Measurements from ENCODE around the gene SLCO3A1.

The SLCO3A1 gene

DNA sequence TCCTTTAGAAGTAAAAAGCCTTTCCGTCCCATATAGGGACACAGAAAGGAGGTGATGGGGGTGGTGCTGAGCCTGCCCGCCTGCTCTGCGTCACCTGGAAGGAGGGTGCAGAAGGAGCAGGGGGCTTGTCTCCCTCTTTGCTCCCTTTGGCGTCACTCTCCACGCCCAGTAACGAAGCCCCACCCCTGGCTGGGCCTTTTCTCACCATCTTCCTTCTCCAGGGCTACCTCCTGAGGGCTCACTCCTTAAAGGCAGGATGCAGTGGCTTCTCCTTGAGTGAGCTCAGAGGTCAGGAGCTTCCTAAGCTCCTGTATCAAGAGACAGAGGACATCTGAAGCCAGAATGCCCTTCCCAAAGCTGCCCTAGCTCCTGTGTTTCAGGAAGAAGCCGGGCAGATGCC, 31.5 kb downstream of the SLCO3A1 start:
- no peak for DNase-seq

DNA sequence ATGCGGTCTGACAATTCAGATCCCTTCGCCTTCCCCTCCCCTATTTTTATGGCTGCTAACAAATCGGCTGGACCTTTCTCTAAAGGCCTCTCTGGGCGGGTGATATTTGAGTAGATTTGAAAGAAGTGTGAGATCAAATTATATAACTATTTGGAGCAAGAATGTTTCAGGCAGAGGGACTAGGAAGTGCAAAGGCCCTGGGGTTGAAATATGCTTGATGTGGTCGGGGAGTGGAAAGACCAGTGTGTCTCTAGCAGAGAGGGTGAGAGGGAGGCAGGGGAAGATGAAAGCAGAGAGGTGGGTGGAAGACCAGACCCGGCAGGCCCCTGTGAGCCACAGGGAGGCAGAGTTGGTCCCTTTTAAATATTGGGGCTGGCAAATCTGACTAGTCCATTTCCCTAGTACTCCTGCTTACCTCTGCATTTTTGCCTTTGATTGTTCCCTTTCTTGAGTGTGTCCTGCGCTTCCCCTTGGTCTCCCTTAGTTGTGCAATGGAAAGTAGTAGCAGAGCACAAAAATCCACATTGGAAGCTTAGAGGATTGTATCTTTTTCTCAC, 32.3 kb downstream of the SLCO3A1 start:
- DNase-seq = no peak

DNA sequence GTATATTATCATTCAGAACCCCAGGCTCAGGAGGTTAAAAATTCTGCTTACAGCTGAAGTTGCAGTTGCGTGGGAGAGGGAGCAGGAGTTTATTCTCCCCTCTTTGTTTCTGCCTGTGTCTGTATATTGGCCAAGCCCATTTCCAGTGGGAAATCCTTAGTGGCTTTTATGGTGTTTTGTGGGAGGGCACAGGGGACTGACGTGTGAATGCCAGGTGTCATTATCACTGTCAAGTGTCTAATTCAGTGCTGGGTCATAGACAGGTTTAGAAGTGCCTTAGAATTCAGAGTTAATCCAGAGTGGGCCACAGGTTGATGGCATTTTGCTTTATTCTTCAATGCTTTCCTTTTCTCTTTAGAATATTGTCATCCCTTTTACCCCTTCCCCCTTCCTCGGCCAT, 33.4 kb downstream of the SLCO3A1 start:
- no peak for DNase-seq

DNA sequence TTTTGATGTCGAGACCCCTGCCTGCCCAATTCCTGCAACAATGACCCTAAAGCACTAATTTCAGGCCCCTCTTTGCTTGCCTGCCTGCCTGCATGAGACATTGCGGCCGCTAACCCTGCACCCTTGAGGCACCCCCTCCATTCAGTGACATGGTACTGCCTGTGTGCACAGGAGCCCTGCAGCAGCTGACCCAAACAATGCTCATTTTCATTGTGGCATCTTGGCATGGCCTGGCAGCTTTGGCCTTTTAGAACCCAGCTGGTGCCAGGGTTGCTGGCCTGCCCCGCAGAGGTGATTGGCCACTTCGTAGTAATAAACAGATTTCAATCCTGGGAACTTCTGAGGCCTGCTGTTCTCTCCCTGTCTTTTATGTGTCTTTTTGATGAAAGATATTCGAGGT, 33.8 kb downstream of the SLCO3A1 start:
- no peak for DNase-seq

DNA sequence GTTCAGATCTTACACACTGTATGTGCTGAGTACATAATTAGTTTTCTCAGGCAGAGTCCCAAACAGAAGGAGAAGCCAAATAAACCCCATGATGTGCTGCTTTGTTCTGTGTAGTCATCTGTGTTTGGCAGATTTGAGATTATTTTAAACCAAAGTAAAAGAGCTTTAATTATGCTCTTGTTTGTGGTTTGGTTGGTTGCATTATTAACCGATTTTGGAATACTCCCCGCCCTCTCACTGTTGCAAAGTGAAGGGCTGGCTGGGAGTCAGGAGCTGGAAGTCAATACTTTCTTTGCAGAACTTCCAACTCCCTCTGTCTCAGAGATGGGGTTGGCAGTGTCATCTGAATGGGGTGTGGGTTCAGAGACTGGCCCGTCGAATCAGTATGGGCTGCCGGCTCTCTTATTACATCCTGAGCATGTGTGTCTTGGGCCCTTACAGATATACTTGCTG, 34.4 kb downstream of the SLCO3A1 start:
- no peak for DNase-seq

DNA sequence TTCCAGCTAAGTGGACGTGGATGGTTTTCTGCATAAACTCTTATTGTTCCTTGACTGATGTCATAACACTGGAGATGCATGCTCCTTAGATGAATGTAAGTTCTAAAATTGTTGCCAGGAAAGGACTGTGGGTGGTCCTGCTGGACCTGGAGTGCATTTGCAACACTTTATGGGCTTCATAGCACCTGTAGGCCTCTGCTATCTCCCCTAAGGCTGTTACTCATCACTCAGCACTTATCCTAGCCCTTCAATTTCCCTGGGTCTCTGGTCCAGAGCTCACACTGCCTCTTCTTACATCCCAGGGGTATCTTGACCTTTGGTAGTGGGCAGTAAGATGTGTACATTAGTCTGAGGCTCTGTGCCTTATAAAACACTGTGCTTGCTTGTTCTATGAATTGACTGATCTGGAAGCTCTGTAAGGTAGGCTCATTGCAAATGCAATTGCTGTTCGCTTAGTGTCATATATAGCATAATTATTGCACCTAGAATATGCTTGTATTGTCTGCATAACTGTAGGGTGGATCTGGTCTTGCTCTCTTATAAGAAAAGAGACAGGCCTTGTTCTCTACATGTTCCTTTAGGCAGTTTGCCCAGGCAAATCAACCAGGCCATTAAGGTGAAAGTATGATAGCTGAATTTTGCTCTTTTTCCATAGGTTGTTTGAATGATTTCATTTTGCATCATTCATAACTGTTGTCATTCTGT, 35.8 kb downstream of the SLCO3A1 start:
- DNase-seq = no peak

DNA sequence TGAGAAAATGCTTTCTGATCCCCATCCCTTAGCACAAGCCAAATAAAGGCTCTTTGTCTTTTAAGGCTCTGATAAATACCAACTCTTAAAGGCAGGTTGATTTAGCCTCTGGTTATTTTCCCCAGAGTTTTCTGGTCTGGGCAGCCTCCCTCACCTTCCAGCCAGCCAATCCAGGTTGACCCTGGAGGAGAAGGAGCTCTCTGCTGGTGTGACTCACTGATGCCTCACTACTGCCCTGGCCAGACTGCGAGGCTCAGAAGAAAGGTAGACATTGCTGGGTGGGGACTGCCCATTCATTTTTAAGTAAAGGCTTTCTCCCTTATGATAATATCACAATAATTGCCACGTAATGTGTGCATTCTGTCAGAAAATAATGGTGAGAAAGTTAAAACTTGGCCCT, 37.1 kb downstream of the SLCO3A1 start:
- no peak for DNase-seq

DNA sequence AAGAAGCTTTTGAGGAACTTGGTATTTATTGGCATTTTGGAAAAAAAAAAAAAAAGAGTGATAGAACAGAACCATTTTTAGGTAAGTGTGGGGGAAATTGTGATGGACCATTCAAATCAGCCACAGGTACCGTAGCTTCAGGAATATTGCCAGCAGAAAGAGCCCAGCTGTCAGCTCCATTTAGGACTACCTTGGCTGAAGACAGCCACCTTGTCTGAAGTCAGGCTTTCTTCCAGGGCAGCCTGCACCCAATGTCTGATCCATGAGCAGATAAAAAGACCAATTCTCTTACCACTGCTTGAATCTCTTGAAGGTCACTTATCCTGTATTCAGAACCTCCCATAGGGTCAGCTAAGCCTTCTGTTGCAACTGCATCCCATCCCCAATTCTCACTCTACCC, 37.6 kb downstream of the SLCO3A1 start:
- no peak for DNase-seq

DNA sequence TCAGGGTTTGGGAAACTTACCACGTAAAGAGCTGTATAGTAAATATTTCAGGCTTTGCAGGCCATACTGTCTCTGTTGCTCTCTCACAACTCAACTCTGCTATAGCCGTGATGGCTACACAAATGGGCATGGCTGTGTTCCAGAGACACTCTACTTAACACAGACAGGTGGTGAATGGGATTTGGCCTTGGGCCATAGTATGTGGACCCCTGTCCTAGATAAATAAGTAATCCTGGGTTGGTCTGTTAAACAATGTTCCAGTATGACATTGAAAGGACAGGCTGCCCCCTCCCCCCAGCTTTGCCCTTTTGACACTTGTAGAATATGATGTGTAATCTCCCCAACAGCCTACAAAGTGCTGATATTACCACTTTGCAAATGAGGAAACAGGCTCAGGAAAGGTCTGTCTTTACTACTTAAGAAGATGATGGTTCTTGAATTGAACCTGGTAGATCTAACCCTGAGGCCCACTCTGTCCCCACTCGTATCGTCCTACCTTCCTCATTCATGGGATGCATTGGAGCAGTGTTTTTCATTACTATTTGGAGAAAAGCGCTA, 38.4 kb downstream of the SLCO3A1 start:
- no peak for DNase-seq

DNA sequence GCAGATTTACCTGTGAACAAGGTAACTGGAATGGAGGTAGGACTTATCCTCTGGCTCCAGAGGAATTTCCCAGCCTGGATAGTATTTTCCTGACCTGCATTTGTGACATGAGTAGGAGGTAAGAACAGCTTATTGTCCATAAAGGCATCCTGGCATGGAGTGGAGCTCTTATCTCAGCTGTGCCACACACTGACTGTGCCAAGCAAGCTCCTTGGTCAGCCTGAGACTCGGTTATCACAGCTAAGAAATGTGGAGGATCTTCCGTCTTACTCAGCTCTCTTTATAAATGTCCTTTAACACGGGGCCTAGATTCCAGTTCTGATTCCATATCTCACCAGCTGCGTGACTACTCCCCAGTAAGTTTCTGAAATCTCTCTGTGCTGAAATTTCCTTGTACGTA, 38.9 kb downstream of the SLCO3A1 start:
- no peak for DNase-seq

DNA sequence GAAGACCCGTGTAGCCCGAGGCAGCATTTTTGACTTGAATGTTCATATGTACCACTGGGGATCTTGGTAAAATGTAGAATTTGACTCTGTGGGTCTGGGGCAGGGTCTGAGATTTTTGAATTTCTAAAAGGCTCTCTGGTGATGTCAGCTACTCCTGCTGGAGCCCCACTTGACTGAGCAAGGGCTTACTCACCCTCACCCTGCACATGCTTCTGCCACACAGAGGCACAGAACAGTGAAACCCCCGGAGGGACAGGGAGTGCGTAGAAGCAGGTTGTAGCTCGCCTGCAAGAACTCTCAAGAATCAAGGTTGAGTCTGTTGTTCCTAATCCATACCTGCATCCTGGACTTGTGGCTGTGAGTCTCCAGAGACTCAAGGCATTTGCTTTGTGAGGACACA, 41.1 kb downstream of the SLCO3A1 start:
- DNase-seq = no peak

DNA sequence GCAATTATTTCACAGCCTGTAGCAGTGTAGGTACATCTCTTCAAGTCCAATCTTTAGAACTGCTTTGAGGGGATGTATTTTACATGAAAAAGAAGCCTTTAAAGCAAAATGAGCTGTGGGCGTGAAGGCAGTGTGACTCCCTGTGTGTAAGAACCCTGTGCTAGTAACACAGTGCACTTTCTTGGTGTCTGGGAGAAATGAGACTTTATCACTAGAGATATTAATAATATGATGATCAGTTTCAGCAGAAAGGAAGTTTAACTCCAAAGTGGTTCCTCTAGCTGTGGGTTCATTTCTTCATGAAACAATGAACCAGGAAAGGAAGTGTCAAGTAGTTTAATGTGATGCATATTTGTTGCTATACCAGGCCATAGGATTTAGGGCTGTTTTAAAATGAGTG, 41.5 kb downstream of the SLCO3A1 start:
- DNase-seq = no peak

DNA sequence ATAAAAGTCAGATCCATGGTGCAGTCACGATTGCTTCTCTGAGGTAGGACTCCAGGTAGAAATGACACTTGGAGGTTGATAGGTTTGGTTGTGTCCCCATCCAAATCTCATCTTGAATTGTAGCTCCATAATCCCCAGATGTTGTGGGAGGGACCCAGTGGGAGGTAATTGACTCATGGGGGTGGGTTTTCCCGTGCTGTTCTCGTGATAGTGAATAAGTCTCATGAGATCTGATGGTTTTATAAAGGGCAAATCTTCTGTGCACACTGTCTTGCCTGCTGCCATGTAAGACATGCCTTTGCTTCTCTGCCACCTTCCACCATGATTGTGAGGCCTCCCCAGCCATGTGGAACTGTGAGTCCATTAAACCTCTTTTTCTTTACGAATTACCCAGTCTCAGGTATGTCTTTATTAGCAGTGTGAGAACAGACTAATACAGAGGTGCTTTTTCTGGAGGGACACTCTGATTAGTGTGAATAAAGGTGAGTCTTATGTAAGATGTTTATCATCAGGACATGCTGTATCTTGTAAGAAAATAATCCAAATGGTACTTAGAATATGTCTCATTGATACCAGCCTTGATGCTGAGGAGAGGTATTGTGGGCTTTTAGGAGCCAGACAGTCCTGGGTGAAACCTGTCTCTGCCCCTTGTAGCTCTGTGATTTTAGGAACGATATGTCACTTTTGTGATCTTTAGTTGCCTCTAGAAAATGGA, 43.0 kb downstream of the SLCO3A1 start:
- DNase-seq = no peak

DNA sequence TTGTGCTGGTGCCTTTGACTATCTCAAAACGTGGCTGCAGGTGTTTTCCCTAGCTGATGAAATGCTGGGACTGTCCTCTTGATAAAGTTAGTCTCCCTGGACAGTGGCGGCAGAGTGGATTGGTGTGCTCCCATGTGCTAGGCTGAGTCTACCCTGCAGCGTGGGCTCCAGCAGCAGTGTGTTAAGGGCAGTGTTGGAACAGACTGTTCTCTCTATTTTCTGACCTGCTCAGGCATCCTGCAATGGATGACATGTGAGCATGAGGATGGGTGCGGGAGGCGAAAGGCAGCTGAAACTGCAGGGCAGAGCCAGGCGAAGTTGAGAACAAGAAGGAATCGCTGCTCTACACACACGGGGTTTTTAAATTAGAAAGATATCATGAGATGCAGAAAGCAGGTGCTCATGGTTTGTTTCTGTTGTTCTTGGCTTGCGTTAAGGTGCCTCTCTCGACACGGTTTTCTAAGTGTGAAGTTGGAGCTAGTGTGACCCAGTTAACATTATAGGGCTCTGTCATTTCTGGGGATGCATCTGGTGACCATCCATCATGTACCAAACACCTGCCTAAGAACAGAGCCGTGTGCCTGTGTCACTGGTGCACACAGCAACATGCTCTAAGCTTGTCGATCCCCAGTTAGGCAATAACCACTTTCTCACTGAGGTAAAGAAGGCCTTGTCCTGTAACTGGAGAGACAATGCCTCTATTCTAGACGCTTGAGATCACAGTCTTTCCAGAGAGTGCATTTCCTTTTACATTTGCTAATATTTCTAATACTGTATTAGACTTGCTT, 44.3 kb downstream of the SLCO3A1 start:
- no peak for DNase-seq

DNA sequence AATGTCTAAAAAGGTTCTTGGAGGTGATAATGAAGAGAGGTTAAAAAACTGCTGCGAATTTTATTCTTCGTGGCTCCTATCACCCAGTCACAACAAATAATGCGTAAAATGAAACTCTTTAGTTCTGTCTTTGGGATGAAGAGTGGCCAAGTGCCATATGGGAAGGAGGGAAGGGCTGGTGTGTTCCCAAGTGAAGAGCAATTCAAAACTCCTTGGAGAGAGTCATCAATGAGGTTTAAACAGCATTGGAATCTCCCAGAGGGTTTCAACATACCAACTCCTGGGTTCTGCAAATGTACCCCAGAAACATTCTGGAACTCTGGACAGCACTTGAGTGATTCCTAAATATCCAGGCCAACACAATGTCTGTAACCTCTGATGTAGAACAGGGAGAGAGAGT, 45.3 kb downstream of the SLCO3A1 start:
- DNase-seq = no peak

DNA sequence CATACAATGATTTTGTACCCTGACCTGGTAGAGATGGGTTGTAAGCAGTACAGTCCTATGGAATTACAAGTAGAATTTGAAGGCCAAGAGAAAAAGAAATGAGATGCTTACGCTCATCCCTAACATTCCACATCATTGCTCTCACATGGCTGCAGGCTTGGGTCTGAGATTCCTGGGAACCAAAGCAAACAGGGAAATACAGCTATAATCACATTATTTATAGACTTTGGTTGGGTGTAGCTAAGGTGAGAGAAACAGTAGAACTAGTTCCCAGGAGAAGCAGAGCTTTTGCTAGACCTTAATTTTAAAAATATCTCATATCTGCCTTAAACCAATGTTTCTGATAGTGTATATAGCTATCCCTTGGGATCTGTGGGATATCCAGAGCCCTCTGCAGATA, 51.4 kb downstream of the SLCO3A1 start:
- no peak for DNase-seq

DNA sequence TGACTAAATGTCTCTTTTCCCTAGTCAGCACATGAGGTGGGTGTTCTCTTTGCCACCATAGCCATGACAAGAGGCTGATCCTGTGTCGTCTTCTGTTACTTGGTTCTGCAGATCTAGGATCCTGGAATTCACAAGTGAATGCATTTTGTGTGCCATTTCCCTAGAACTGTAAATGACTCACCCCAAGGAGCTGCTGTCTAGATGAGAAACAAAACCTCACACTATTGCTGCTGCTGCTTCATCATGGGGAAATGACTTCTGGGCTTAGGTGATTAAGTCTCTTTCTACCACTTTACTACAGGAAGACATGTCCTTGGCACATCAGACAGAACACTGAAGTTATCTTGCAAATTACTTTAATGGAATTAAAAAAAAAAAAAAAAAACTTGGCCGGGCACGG, 54.9 kb downstream of the SLCO3A1 start:
- no peak for DNase-seq

DNA sequence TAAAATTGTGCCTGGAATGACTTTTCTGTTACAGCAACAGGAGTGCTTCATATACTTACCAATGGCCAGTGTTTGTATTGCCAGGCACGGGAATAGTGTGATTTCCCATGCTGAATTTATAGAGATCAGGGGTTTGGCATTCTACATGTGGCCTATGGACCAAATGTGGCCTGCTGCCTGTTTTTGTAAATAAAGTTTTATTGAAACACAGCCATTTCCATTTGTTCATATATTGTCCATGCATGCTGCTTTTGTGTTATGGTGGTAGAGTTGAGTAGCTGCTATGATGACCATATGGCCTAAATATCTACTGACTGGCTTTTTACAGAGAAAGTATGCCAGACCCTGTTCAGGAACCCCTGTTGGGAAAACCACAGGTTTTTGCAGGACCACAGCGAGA, 55.6 kb downstream of the SLCO3A1 start:
- DNase-seq = no peak

DNA sequence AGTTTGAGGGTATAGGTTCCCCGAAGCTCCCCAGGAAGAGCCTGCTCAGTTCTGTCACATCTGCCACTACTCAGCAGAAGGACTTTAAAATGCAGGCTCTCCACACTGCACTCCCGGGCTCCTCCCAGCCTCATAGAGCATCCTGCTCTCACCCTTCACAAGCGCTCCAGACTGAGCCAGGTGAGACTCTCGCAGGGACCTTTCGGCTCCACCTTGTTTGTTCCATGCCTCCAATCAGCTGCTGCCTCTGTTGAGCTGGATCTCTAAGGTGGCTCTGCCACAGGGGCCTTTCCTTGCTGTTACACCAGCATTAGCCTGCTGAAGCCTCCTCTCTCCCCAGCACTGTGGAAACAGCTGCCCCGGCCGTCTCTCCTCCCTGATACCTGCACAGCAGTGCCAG, 56.1 kb downstream of the SLCO3A1 start:
- no peak for DNase-seq

DNA sequence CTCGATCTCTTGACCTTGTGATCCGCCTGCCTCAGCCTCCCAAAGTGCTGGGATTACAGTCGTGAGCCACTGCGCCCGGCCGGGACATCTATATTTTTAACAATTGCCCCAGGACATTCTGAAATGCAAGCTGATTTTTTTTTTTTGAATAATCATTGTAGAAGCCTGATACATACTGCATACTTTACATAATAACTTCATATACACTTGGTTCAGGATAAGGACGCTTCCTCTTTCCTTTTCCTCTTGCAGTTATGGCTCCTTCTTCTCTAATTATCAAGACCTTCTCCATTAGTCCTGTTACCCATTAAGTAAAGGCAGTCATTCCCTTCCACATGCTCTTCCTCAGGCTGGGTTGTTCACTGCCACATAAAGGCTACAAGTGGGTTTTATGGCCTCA, 58.3 kb downstream of the SLCO3A1 start:
- DNase-seq = no peak

DNA sequence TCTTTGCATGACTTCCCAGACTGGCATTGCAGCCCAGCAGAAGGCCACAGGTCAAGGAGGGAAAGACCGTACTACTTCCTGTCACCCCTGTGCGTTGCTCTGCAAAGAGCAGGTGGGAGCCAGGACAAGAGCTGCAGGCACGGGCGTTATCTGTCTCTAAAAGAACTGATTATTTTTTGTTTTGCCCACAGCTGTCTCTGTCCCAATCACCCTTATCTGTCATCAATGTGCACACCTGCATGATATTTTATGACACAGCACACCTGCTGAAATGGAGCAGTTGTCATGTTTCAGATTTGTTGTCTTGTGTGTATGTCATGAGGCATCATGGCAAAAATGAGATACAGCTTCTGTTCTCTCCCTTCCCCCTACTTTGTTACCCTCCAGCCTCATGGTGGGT, 58.8 kb downstream of the SLCO3A1 start:
- DNase-seq = no peak

DNA sequence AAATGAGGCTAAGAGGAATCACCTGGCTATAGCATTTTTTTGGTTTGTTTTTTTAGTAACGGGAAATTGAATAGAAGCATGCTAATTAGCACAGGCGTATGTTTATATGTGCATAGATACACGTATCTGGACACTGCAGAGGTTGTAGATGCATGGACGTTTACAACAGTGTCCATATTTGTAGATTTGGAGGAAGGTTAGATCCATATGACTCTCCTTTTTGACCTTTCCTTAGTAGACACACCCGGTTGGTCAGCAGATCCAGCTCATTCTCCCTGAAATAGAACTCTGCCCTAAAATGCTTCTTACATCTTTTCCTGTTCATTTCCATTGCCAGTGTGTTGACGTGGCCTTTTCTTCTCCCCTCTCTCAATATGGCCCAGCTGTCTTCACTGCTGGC, 60.1 kb downstream of the SLCO3A1 start:
- no peak for DNase-seq

DNA sequence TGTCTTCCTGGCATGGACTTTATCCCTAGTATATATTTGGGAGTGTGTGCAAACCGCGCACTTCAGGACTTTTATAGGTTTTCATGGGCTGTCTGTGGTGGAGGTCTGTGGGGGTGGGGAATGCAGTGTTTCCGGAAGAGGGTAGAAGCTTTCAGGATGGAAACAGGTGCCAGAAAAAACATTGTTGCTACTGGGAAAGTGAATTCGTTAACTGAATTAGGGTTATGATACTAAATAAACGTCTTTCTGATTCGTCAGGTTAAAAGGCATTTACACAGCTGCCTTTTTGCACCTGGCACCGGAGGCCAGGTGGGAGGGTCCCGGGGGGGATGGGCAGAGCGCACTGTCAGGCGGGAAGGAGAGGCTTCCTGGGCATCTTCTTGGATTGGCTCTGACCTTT, 62.1 kb downstream of the SLCO3A1 start:
- DNase-seq = no peak
